Parathyroid adenoma (tissue), 2 donors: ENCODE measurements around the gene EPHA6.

Source experiments
- H2AFZ ChIP-seq: fragments of 300-600 bp; sonication (generic); one replicate; pipeline ENCODE4 v1.7.0; 2017; ENCODE audit warnings: antibody characterized with exemption, mild to moderate bottlenecking
- H3K27ac ChIP-seq: fragments of 300-600 bp; sonication (generic); one replicate; pipeline ENCODE4 v1.7.0; 2017
- H3K27me3 ChIP-seq: fragments of 300-600 bp; sonication (generic); one replicate; pipeline ENCODE4 v1.7.0; 2017; ENCODE audit warnings: low read length; ENCODE audit not compliant: control insufficient read depth, insufficient read depth
- H3K36me3 ChIP-seq: fragments of 300-600 bp; sonication (generic); one replicate; pipeline ENCODE4 v1.7.0; 2017; ENCODE audit warnings: low read length; ENCODE audit not compliant: control insufficient read depth, insufficient read depth
- H3K4me1 ChIP-seq: fragments of 300-600 bp; sonication (generic); one replicate; pipeline ENCODE4 v1.7.0; 2017; ENCODE audit warnings: control low read depth
- H3K4me2 ChIP-seq: fragments of 300-600 bp; sonication (generic); one replicate; pipeline ENCODE4 v1.7.0; 2017; ENCODE audit warnings: low read length
- H3K4me3 ChIP-seq: fragments of 300-600 bp; sonication (generic); one replicate; pipeline ENCODE4 v1.7.0; 2017; ENCODE audit warnings: low read depth, low read length
- H3K79me2 ChIP-seq: fragments of 300-600 bp; sonication (generic); one replicate; pipeline ENCODE4 v1.7.0; 2017; ENCODE audit warnings: control low read depth
- H3K9ac ChIP-seq: fragments of 300-600 bp; sonication (generic); one replicate; pipeline ENCODE4 v1.7.0; 2017; ENCODE audit warnings: mild to moderate bottlenecking
- H3K9me3 ChIP-seq: fragments of 300-600 bp; sonication (generic); one replicate; pipeline ENCODE4 v1.7.0; 2017; ENCODE audit warnings: low read length; ENCODE audit not compliant: control insufficient read depth
- TF ChIP-seq, protein P1 (sequence below): fragments of 300-600 bp; sonication (generic); IDR thresholded peaks from one replicate; pipeline ENCODE4 v1.7.0; 2017; ENCODE audit warnings: antibody characterized with exemption, mild to moderate bottlenecking
- donor health status: primary hyperparathyroidism.

EPHA6 gene

DNA sequence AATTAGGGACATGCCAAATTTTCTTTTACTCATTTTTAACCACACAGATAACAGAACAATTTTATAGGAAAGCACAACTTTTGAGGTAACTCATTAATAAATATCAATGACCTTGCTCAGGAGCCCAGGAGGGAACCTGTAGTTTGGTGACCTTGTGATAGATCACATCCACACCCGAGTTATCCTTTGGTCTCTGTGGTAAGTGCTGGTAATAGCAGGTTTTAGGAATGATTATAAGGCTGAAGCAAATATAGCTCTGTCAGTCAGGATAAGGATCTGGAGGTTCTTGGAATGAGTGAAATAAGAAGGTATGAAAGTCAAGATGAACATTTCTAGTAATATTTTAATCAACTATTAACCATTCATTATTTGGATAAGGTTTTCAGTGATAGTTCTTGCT lies 46.5 kb downstream of the EPHA6 start:
- H3K79me2 ChIP-seq: no peaks in the 10 kb centered on the region
- H3K36me3 ChIP-seq: no peaks in the 10 kb centered on the region
- no peak overlapping the region for H3K4me3 ChIP-seq
- no peaks in the 10 kb centered on the region for H3K4me1 ChIP-seq
- TF ChIP-seq, protein P1, sequence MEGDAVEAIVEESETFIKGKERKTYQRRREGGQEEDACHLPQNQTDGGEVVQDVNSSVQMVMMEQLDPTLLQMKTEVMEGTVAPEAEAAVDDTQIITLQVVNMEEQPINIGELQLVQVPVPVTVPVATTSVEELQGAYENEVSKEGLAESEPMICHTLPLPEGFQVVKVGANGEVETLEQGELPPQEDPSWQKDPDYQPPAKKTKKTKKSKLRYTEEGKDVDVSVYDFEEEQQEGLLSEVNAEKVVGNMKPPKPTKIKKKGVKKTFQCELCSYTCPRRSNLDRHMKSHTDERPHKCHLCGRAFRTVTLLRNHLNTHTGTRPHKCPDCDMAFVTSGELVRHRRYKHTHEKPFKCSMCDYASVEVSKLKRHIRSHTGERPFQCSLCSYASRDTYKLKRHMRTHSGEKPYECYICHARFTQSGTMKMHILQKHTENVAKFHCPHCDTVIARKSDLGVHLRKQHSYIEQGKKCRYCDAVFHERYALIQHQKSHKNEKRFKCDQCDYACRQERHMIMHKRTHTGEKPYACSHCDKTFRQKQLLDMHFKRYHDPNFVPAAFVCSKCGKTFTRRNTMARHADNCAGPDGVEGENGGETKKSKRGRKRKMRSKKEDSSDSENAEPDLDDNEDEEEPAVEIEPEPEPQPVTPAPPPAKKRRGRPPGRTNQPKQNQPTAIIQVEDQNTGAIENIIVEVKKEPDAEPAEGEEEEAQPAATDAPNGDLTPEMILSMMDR: no peak
- H3K4me2 ChIP-seq: no peak overlapping the region
- H3K9me3 ChIP-seq: no peaks in the 10 kb centered on the region
- H2AFZ ChIP-seq: no peak overlapping the region
- no peak overlapping the region for H3K9ac ChIP-seq
- H3K27me3 ChIP-seq: no peaks in the 10 kb centered on the region
- H3K27ac ChIP-seq: no peak overlapping the region

DNA sequence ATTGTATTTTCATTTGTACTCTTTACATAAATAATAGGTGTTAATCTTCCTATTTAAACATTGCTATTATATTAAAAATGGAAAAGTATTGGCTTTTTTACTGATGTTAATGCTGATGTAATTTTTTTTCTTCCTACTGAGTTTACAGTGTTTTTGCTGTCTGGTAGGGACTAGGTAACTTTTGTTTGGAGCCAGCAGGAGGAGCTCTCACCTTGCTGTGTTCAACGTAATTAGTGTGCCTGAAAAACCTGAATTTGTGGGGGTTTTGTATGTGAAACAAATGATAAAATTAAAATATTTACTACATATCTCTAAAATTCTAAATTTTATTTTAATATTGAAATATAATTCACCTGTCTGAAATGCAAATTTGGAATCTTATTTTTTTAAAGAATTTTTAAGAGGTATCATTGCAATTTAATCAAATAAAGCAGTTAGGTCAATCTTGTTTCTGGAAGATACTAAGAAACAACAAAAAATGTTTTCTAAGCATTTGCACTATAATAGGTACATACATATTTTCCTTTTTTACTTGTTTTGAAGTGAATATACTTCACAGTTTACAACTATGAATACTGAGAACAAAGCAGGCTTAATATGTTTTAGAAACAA lies 48.8 kb downstream of the EPHA6 start:
- Histone ChIP-seq H3K4me3 (no peak overlapping the region), H3K4me2 (no peak overlapping the region), H3K36me3 (no peaks in the 10 kb centered on the region), H3K27me3 (no peaks in the 10 kb centered on the region), H3K4me1 (no peaks in the 10 kb centered on the region), H3K9ac (no peak overlapping the region), H3K27ac (no peak overlapping the region), H3K9me3 (no peaks in the 10 kb centered on the region), H2AFZ (no peak overlapping the region), H3K79me2 (no peaks in the 10 kb centered on the region)
- TF ChIP-seq, protein P1: peak; percentile 30

DNA sequence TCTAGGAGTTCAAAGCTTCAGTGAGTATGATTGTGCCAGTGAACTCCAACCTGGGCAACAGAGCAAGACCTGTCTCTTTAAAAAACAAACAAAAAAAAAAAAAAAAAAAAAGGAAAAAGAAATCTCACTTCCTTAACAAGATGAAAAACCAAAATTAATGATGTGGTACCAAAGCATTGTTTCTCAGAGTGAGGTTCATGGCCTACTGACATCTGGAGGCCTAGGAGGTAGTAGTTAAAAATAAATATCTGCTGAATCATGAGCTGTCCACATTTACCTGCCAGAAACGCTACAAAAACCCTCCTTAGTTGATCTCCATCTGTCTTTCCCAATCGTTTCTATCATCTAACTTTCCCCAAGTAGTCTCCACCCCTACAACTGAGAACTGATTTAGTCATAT lies 51.2 kb downstream of the EPHA6 start:
- Histone ChIP-seq H2AFZ (no peak overlapping the region), H3K9me3 (no peaks in the 10 kb centered on the region), H3K79me2 (no peaks in the 10 kb centered on the region), H3K4me2 (no peak overlapping the region), H3K36me3 (no peaks in the 10 kb centered on the region), H3K4me1 (no peaks in the 10 kb centered on the region), H3K27ac (no peak overlapping the region), H3K27me3 (no peaks in the 10 kb centered on the region), H3K9ac (no peak overlapping the region), H3K4me3 (no peak overlapping the region)
- TF ChIP-seq, protein P1: no peak

DNA sequence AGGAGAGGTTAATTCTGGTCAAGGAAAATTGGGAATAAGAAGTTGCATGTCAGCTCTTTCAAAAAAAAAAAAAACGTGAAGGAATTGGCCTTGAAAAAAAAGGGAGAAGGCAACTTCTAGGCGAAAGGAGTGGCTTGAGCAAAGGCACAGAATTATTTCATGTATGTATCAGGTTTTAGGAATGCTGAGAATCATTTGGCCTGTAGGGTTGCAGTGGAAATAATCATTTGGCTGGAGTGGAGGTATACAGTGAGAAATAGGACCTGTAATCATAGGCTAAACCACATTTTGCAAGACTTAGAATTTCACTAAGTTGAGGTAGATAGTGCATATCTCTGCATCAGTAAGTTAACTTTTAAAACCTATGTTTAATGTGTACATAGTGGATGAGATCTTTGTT lies 54.9 kb downstream of the EPHA6 start:
- no peak overlapping the region for H3K4me3 ChIP-seq
- TF ChIP-seq, protein P1: no peak
- H3K4me1 ChIP-seq: no peaks in the 10 kb centered on the region
- no peak overlapping the region for H3K27ac ChIP-seq
- no peak overlapping the region for H3K4me2 ChIP-seq
- no peaks in the 10 kb centered on the region for H3K79me2 ChIP-seq
- no peaks in the 10 kb centered on the region for H3K36me3 ChIP-seq
- H2AFZ ChIP-seq: no peak overlapping the region
- H3K9ac ChIP-seq: no peak overlapping the region
- H3K27me3 ChIP-seq: no peaks in the 10 kb centered on the region
- H3K9me3 ChIP-seq: no peaks in the 10 kb centered on the region

DNA sequence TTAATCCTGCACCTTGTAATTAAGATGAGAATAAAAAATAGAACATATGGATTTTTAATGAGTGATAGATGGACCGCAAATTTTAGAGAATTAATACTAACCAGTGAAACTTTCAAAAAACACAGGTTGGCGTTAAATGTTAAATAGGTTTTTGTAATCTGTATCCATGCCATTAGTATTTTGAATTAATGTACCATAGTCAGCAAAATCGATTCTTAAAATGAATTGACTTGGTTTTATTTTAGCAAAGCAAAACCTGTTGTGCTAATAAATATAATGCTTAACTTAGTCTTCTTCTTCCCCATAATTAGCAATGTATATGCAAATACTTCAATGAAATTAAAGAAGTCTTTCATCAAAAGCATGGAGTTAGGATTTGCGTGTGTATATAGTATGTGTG lies 63.1 kb downstream of the EPHA6 start:
- H3K4me1 ChIP-seq: no peaks in the 10 kb centered on the region
- TF ChIP-seq, protein P1: no peak

More for the DNA sequence above, 63.1 kb downstream of the EPHA6 start:
- no peaks in the 10 kb centered on the region for H3K79me2 ChIP-seq
- H3K4me2 ChIP-seq: no peak overlapping the region
- H3K9ac ChIP-seq: no peak overlapping the region
- H3K4me3 ChIP-seq: no peak overlapping the region
- H3K27ac ChIP-seq: no peak overlapping the region
- no peaks in the 10 kb centered on the region for H3K9me3 ChIP-seq
- H3K27me3 ChIP-seq: no peaks in the 10 kb centered on the region
- H2AFZ ChIP-seq: no peak overlapping the region
- H3K36me3 ChIP-seq: no peaks in the 10 kb centered on the region
